Putamen (tissue), 1 donor: ENCODE results near the gene PRR23B.

Experiments
- DNase-seq: peaks from one replicate; pipeline ENCODE4 v3.0.0-alpha.2; 2016; ENCODE audit warnings: low spot score

The PRR23B gene

GRCh38 chr3:138974462-138974861 lies 46.3 kb downstream of the PRR23B start:
- no peak for DNase-seq

GRCh38 chr3:138972941-138973340 lies 47.8 kb downstream of the PRR23B start:
- no peak for DNase-seq

DNA sequence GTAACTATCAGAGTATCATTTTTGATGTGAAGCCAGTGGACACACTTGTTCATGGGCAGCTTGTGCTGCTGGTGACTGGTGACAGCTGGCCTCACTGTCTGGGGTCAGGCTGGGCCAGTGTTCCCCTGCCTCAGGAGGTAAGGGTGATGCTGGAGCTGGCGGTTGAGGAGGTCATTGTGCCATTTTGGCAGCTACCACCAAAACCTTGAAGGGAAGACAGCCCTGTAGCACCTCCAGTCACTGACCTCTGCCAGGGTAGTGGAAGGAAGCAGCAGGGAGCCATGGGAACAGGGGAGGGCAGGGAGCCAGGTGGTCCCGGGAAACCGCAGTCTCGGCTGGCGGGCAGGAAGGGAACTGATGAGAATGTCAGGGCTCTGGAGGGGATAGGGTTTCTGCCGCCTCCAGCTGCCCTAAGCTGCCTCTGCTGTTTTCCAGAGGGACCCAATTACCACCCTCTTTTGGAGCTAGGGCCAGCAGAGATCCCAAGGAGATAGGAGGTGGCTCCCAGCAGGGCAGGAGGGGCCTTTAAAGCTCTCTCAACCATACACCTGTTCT lies 48.9 kb downstream of the PRR23B start:
- DNase-seq = no peak
